Liver (tissue), 3 donors: ENCODE results near the gene SYK.

Experiments
- ATF3 ChIP-seq: IDR thresholded peaks from 2 replicates; pipeline ENCODE4 v1.6.1; 2016; ENCODE audit warnings: antibody characterized with exemption
- CTCF ChIP-seq: fragments of 150-350 bp; IDR thresholded peaks from 2 replicates; pipeline ENCODE4 v1.5.1; 2017; ENCODE audit warnings: improper control_type of control experiment, low read depth, low read length; ENCODE audit not compliant: missing input control
- JUND ChIP-seq, 2 donors: IDR thresholded peaks; 2 replicates each; pipeline ENCODE4 v1.6.1; 2016; ENCODE audit warnings: antibody characterized with exemption in 2 of 2
- MAX ChIP-seq: IDR thresholded peaks from 2 replicates; pipeline ENCODE4 v1.6.1; 2016; ENCODE audit warnings: antibody characterized with exemption
- RAD21 ChIP-seq, 2 donors: IDR thresholded peaks; 2 replicates each; pipeline ENCODE4 v1.6.1; 2016; ENCODE audit warnings: antibody characterized with exemption in 2 of 2, mild to moderate bottlenecking in 2 of 2
- REST ChIP-seq: IDR thresholded peaks from 2 replicates; pipeline ENCODE4 v1.6.1; 2016; ENCODE audit warnings: antibody characterized with exemption, mild to moderate bottlenecking
- SP1 ChIP-seq: IDR thresholded peaks from 2 replicates; pipeline ENCODE4 v1.6.1; 2018; ENCODE audit warnings: antibody characterized with exemption, mild to moderate bottlenecking
- TAF1 ChIP-seq: conservative IDR thresholded peaks from 2 replicates; pipeline ENCODE4 v1.6.1; 2016; ENCODE audit warnings: antibody characterized with exemption, mild to moderate bottlenecking
- YY1 ChIP-seq: IDR thresholded peaks from 2 replicates; pipeline ENCODE4 v1.6.1; 2016; ENCODE audit warnings: antibody characterized with exemption, mild to moderate bottlenecking
- ZBTB33 ChIP-seq: IDR thresholded peaks from 2 replicates; pipeline ENCODE4 v1.6.1; 2016; ENCODE audit warnings: antibody characterized with exemption
- donor health status: healthy.
- donor health status: healthy.

GRCh38 chr9:90848866-90849265, 47.2 kb downstream of the SYK start:
- TF ChIP-seq CTCF (no peak), REST (no peak), JUND (IDR thresholded peaks at IDR 0.05) (no peak), MAX (no peak), TAF1 (no peak), ATF3 (no peak), SP1 (no peak), RAD21 (IDR thresholded peaks at IDR 0.05) (no peak), ZBTB33 (no peak), YY1 (no peak)
